HK-2 (cell line): Measurements from ENCODE around the gene HAPLN3.

Source experiments
- DNase-seq: peaks from one replicate; pipeline ENCODE4 v3.0.0-alpha.2; 2018; ENCODE audit not compliant: unreplicated experiment

Gene HAPLN3

GRCh38 chr15:88864861-88865497 is 30.4 kb downstream of the HAPLN3 start:
- no peak for DNase-seq

- DNase-seq: no peak
Observed at GRCh38 chr15:88863412-88863811, 31.9 kb downstream of the HAPLN3 start.

- DNase-seq: no peak
Observed at GRCh38 chr15:88860212-88860611, 35.1 kb downstream of the HAPLN3 start.

DNA sequence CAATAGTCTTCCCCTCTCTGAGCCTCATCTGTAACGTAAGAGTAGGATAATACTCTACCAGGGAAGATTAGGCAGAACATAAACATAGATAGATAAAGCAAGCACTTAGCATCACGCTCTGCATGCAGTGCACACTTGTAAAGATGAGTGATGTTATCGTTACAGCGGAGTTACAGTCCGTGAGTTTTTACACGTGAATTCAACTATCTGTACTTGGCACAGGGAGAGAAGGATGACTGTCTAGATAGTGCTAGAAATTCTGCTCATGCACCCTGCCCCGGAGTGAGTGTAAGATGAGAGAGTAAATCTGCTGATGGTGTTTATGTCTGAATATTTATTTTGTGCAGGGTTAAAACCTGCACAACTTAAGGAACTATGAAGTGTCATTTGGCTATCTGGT is 35.8 kb downstream of the HAPLN3 start:
- DNase-seq: no peak

DNA sequence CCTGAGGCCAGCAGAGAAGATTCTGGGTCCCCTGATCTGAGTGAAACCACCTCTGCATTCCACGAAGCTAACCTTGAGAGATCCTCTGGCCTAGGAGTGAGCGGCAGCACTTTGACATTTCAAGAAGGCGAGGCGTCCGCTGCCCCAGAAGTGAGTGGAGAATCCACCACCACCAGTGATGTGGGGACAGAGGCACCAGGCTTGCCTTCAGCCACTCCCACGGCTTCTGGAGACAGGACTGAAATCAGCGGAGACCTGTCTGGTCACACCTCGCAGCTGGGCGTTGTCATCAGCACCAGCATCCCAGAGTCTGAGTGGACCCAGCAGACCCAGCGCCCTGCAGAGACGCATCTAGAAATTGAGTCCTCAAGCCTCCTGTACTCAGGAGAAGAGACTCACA is 36.4 kb downstream of the HAPLN3 start:
- DNase-seq: no peak

- no peak for DNase-seq
Observed at GRCh38 chr15:88852476-88852875, 42.9 kb downstream of the HAPLN3 start.

GRCh38 chr15:88849376-88850072 is 45.8 kb downstream of the HAPLN3 start:
- no peak for DNase-seq

DNA sequence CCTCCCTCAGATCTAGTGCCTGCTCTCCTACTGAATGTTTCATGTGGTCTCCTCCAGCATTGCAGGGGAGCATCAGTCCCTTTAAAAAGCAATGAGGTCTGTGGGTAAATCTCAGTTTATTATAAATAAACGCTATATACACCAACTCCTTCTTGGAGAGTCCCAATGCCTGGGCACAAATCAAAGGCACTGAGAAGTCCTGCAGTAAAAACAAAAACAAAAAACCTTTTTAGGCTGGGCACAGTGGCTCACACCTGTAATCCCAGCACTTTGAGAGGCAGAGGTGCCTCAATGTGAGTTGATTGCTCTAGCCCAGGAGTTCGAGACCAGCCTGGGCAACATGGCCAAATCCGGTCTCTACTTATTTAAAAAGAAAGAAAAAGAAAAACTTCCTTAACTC is 47.1 kb downstream of the HAPLN3 start:
- no peak for DNase-seq

DNA sequence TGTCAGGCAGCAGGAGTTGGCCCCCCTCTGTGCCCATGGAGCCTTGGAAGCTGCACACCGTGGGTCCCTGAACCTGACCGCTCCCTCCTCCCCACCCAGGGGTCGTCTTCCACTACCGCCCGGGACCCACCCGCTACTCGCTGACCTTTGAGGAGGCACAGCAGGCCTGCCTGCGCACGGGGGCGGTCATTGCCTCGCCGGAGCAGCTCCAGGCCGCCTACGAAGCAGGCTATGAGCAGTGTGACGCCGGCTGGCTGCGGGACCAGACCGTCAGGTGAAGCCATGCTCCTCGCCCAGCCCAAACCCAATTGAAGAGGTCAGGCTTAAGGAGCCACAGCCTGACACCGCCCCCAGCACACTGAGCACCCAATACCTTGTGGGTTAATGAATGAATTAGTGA is 48.2 kb downstream of the HAPLN3 start:
- no peak for DNase-seq

GRCh38 chr15:88845616-88846015 is 49.7 kb downstream of the HAPLN3 start:
- DNase-seq: no peak

GRCh38 chr15:88844749-88845386 is 50.5 kb downstream of the HAPLN3 start:
- DNase-seq: no peak

GRCh38 chr15:88843334-88843733 is 52.0 kb downstream of the HAPLN3 start:
- DNase-seq: no peak

- DNase-seq: no peak
Observed at GRCh38 chr15:88842156-88842555, 53.2 kb downstream of the HAPLN3 start.

- DNase-seq: no peak
Observed at GRCh38 chr15:88841236-88841635, 54.1 kb downstream of the HAPLN3 start.

- DNase-seq: no peak
Observed at GRCh38 chr15:88839961-88840360, 55.4 kb downstream of the HAPLN3 start.

DNA sequence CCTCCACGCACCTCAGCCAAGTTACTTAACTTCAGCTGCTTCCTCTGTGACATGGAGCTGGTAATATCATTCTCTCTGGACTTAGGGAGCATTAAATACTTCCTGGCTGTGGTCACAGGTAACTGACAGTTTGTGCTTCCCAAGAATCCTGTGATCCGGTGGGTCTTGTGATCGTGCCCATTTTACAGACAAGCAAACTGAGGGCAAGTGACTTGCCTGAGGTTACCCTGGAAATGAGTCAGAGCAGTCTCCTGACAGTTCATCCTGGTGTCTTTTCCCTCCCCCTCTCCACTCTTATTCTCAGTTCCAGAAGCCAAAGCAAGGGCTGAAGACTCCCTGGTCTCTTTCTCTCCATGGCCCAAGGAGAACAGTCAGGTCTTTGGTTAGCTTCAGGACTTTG is 56.2 kb downstream of the HAPLN3 start:
- no peak for DNase-seq

GRCh38 chr15:88838667-88839066 is 56.7 kb downstream of the HAPLN3 start:
- DNase-seq: no peak

- DNase-seq: no peak
Observed at GRCh38 chr15:88835646-88836045, 59.7 kb downstream of the HAPLN3 start.

DNA sequence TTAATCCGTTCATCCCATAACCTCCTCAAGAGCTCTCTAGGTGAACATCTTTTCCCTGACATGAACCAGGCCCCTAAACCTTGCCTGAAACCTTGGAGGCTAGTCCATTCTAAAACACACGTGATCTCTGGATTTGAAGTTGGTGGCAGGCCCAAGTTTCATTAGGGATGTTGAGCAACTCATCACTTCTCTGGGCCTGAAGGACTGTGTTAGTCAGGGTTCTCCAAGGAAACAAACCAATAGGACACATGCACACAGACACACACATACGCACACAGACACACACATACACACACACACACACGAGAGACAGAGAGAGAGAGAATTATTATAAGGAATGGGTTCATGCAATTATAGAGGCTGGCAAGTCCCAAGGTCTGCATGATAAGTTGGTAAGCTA is 60.2 kb downstream of the HAPLN3 start:
- DNase-seq: no peak

GRCh38 chr15:88834211-88834812 is 61.0 kb downstream of the HAPLN3 start:
- DNase-seq: peak; percentile 13

DNA sequence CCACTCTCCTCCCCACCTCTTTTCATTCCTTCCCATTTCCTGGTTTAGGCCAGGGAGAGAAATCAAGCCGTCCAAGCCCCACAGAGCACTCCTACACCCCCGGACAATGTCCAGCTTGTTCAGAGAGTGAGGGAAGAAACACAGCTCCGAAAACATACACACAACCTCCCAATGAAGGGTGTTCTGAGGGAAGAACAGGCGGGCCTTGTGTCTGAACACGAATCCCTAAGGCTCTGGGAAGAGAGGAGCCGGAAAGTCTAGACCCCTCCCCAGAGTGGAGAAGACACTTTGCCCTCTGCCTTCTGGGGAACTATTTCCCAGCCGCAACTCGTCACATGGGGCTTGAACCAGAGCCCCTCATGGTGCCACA is 61.6 kb downstream of the HAPLN3 start:
- no peak for DNase-seq

- DNase-seq: no peak
Observed at GRCh38 chr15:88832820-88833730, 62.3 kb downstream of the HAPLN3 start.
